Endothelial cell of umbilical vein (primary cell): Measurements from ENCODE around the gene EIF2D. TPM values are rescaled to one million over a fixed set of nuclear protein-coding genes. Genes with fewer than 3 reads are reported as not detected.

Experiments used
- BruUV-seq: library from RNA; stranded (reverse); fragments of 400-500 nt; replicated peaks from 2 replicates; lab custom pipeline; 2021; lab: Mats Ljungman, UMichigan
- CTCF ChIA-PET: fragments of 300-600, 350-600 bp; sonication (Branson Sonifier 250); formaldehyde crosslinking; loops from one replicate; lab custom pipeline; 2021; ENCODE audit warnings: antibody characterized with exemption, inconsistent platforms; lab: Charles Lee
- POLR2A ChIA-PET: fragments of 300-600, 350-600 bp; sonication (Branson Sonifier 250); formaldehyde crosslinking; loops from one replicate; lab custom pipeline; 2021; ENCODE audit warnings: antibody characterized with exemption, inconsistent platforms; lab: Charles Lee
- DNase-seq: peaks from one replicate; pipeline ENCODE4 v3.0.0-alpha.2; 2011; ENCODE audit warnings: low read depth, low spot score
- FAIRE-seq: peaks from 2 replicates; lab custom pipeline; 2011; peaks lifted over from hg19 to GRCh38; lab: Jason Lieb, UNC
- H2AFZ ChIP-seq: 2 replicates; pipeline ENCODE4 v1.6.0; 2012; ENCODE audit warnings: low read depth, low read length, control low read depth, inconsistent platforms
- H3K27ac ChIP-seq: 2 replicates; pipeline ENCODE4 v1.5.1; 2011; ENCODE audit warnings: low read depth, mild to moderate bottlenecking, control low read depth, low read length, moderate library complexity; ENCODE audit not compliant: insufficient read depth
- H3K27me3 ChIP-seq, 2 experiments: 2 replicates each; pipeline versions ENCODE4 v1.6.0 to v1.6.1; 2011; ENCODE audit warnings: low read length in 2 of 2, mixed read lengths in 1 of 2; ENCODE audit not compliant: control insufficient read depth in 2 of 2, insufficient read depth in 2 of 2
- H3K36me3 ChIP-seq, 2 experiments: 2 replicates in 1 of 2; 3 replicates in 1 of 2; pipeline ENCODE4 v1.5.1; 2011; ENCODE audit warnings: low read length in 2 of 2, mild to moderate bottlenecking in 1 of 2, moderate library complexity in 1 of 2; ENCODE audit not compliant: control insufficient read depth in 2 of 2, insufficient read depth in 2 of 2; ENCODE audit errors: extremely low read depth in 1 of 2
- H3K4me1 ChIP-seq: 3 replicates; pipeline ENCODE4 v1.5.1; 2011; ENCODE audit warnings: mild to moderate bottlenecking, low read length; ENCODE audit not compliant: control insufficient read depth, insufficient read depth; ENCODE audit errors: extremely low read depth
- H3K4me2 ChIP-seq: 2 replicates; pipeline ENCODE4 v1.6.1; 2011; ENCODE audit warnings: low read length, control low read depth, mixed read lengths; ENCODE audit not compliant: insufficient read depth
- H3K4me3 ChIP-seq, 3 experiments: fragments of 200-600 bp in 1 of 3; sonication (generic), shearing (Covaris generic) in 1 of 3; replicated peaks in 1 of 3; 2 replicates each; pipeline ENCODE4 v1.5.1; 2011 to 2016; ENCODE audit warnings: control low read depth in 3 of 3, low read length in 3 of 3, mild to moderate bottlenecking in 2 of 3, inconsistent platforms in 1 of 3, low read depth in 1 of 3, moderate library complexity in 1 of 3; ENCODE audit not compliant: insufficient read depth in 1 of 3
- H3K79me2 ChIP-seq: 2 replicates; pipeline ENCODE4 v1.6.0; 2012; ENCODE audit warnings: low read length, inconsistent platforms; ENCODE audit not compliant: control insufficient read depth, insufficient read depth
- H3K9ac ChIP-seq: replicated peaks from 2 replicates; pipeline ENCODE3; 2011; ENCODE audit warnings: low read length, control low read depth; ENCODE audit not compliant: insufficient read depth; ENCODE audit errors: extremely low read depth
- H3K9me1 ChIP-seq: replicated peaks from 3 replicates; pipeline ENCODE4 v1.6.0; 2011; ENCODE audit warnings: mild to moderate bottlenecking, low read length; ENCODE audit not compliant: control insufficient read depth, insufficient read depth; ENCODE audit errors: extremely low read depth
- H3K9me3 ChIP-seq: replicated peaks from 2 replicates; pipeline ENCODE4 v1.5.1; 2012; ENCODE audit warnings: low read length, inconsistent platforms; ENCODE audit not compliant: control insufficient read depth, insufficient read depth
- H4K20me1 ChIP-seq: replicated peaks from 2 replicates; pipeline ENCODE3; 2011; ENCODE audit warnings: mild to moderate bottlenecking, low read length; ENCODE audit not compliant: control insufficient read depth, insufficient read depth; ENCODE audit errors: extremely low read depth
- CTCF ChIP-seq, 2 donors: IDR thresholded peaks; 1 replicate in 1 of 2; 2 replicates in 1 of 2; pipeline ENCODE4 v1.5.1; 2011; ENCODE audit warnings: low read length in 2 of 2, mild to moderate bottlenecking in 2 of 2, moderate library complexity in 2 of 2, control low read depth in 1 of 2, inconsistent platforms in 1 of 2, low read depth in 1 of 2; ENCODE audit not compliant: insufficient read depth in 1 of 2; ENCODE audit errors: extremely low read depth in 1 of 2
- GATA2 ChIP-seq: IDR thresholded peaks from 2 replicates; pipeline ENCODE4 v1.7.0; 2011; ENCODE audit warnings: low read depth, mild to moderate bottlenecking, moderate library complexity, mixed read lengths, low read length; ENCODE audit not compliant: insufficient read length, insufficient read depth
- JUN ChIP-seq: IDR thresholded peaks from 2 replicates; pipeline ENCODE4 v1.6.1; 2011; ENCODE audit warnings: borderline replicate concordance, low read depth; ENCODE audit not compliant: insufficient read length, insufficient read depth
- MAX ChIP-seq: IDR thresholded peaks from 2 replicates; pipeline ENCODE4 v1.6.1; 2011; ENCODE audit not compliant: insufficient read depth, insufficient read length
- MYC ChIP-seq: IDR thresholded peaks from one replicate; pipeline ENCODE4 v1.6.1; 2011; ENCODE audit warnings: mild to moderate bottlenecking, low read depth, low read length
- POLR2A ChIP-seq: IDR thresholded peaks from 2 replicates; pipeline ENCODE4 v1.6.1; 2012; ENCODE audit warnings: low read depth, mild to moderate bottlenecking, control low read depth, low read length
- POLR2AphosphoS5 ChIP-seq: IDR thresholded peaks from 2 replicates; pipeline ENCODE4 v1.6.1; 2012; ENCODE audit warnings: low read depth, mild to moderate bottlenecking, control low read depth, low read length, moderate library complexity; ENCODE audit not compliant: insufficient read depth
- dilution Hi-C: fragments of 300-500 bp; cut with MboI; formaldehyde crosslinking; loops from one replicate; pipeline ENCODE4 v1.15.0; 2019; ENCODE audit warnings: low sequenced_read_pairs; ENCODE audit not compliant: extremely low pct_ligation_motif_present
- intact Hi-C: fragments of 100-400 bp; cut with micrococcal nuclease; formaldehyde crosslinking; loops from one replicate; pipeline ENCODE4 v1.10.0; 2022
- polyA plus RNA-seq, 4 experiments: library from polyadenylated mRNA; depleted of rRNA in 3 of 4; stranded (reverse) in 3 of 4; unstranded in 1 of 4; fragments of >200 nt; gene quantifications; 2 replicates each; pipeline versions ENCODE4 v1.2.1 to v1.2.3, GENCODE V29; 2011 to 2012; ENCODE audit warnings: missing spikeins in 1 of 4
- total RNA-seq: library from RNA; stranded (reverse); gene quantifications from 2 replicates; pipeline ENCODE4 v1.2.3, GENCODE V29; 2021

Gene EIF2D
- total and polyA plus RNA-seq, 2 donors (not counting 3 experiments of a cell fraction or from before 2014, with no cell fraction given): 48.0 to 54.1 TPM

- FAIRE-seq (peak; percentile 89), DNase-seq (peak; percentile 93)
- Histone ChIP-seq H3K4me1 (peaks cover 13% of the 10 kb centered on the region), H3K9me1 (no peaks in the 10 kb centered on the region), H3K27me3 (no peaks in the 10 kb centered on the region), H3K36me3 (no peaks in the 10 kb centered on the region), H3K9ac (peak within 1 kb of the TSS; percentile 64), H4K20me1 (no peaks in the 10 kb centered on the region), H3K27ac (peak within 1 kb of the TSS; percentile 59), H3K4me3 (peak within 1 kb of the TSS; percentile 72 to 90 (median 80)), H3K9me3 (no peaks in the 10 kb centered on the region), H3K79me2 (peaks cover 5% of the 10 kb centered on the region), H3K4me2 (peak within 1 kb of the TSS; percentile 91), H2AFZ (peak within 1 kb of the TSS; percentile 95)
- dilution Hi-C loops: no loop called here
- no TSS peak for BruUV-seq
- ChIA-PET POLR2A (interaction anchor here (1.0 to 1.4 kb wide), 3 partner anchors 23 to 40 kb away, joined by 3 to 11 read pairs (median 5); partner anchors contain the start of gene EIF2D), CTCF (interaction anchor here (0.6 to 14.5 kb wide), 17 partner anchors 13 to 864 kb away, joined by 3 to 663 read pairs (median 4); partner anchors contain the start of gene EIF2D)
- intact Hi-C loops: loop anchor here (1.0 kb wide), 1 partner anchor 27 kb away; no protein-coding TSS in a partner anchor
- TF ChIP-seq MAX (peak; percentile 86), POLR2A (peak; percentile 88), MYC (peak; percentile 38), GATA2 (no peak), CTCF (IDR thresholded peaks at IDR 0.05; ENCODE audit: extremely low read depth in 1 of 2, insufficient read depth in 1 of 2, low read depth in 1 of 2, low read length in 2 of 2) (peak in 1 of 2 donors; percentile 28), POLR2AphosphoS5 (peak; percentile 76), JUN (no peak)
These were observed 23.1 kb upstream of the EIF2D start, which contains the start of gene DYRK3 for GRCh38 chr1:206635080-206635977. TSS of gene DYRK3 (plus strand) at chr1:206635536. CDS start at chr1:206635704, 168 bp downstream.
